Activated CD4-positive, alpha-beta T cell treated with anti-CD3 and anti-CD28 coated beads for 36 hours (primary cell): ENCODE measurements around the gene CCNL2. TPM values are rescaled to one million over a fixed set of nuclear protein-coding genes. Genes with fewer than 3 reads are reported as not detected.
"Not testable (repeated sequence)": the region's sequence is repeated elsewhere in the genome, so short reads cannot be mapped to it uniquely, and the experiment has no call there.

Experiments used
- ATAC-seq: fragments of 200-7000 bp; cut with Tn5 transposase; one replicate; pipeline ENCODE4 v1.10.0; 2021; ENCODE audit warnings: mild to moderate bottlenecking, moderate library complexity
- CTCF ChIA-PET: fragments of 350-600 bp; sonication (Branson Sonifier 250); formaldehyde crosslinking; loops from one replicate; lab custom pipeline; 2021; ENCODE audit warnings: antibody characterized with exemption; lab: Charles Lee
- POLR2A ChIA-PET: fragments of 350-600 bp; sonication (Branson Sonifier 250); formaldehyde crosslinking; loops from one replicate; lab custom pipeline; 2021; ENCODE audit warnings: antibody characterized with exemption, inconsistent platforms; lab: Charles Lee
- DNase-seq: peaks from one replicate; pipeline ENCODE4 v3.0.0-alpha.2; 2020
- H3K27ac Mint-ChIP-seq: one replicate; pipeline ENCODE4 v1.8.0; 2021; ENCODE audit warnings: mixed read lengths
- H3K27me3 Mint-ChIP-seq: one replicate; pipeline ENCODE4 v1.8.0; 2021; ENCODE audit warnings: mixed read lengths
- H3K36me3 Mint-ChIP-seq: one replicate; pipeline ENCODE4 v1.8.0; 2021; ENCODE audit warnings: low read depth, mixed read lengths
- H3K4me1 Mint-ChIP-seq: one replicate; pipeline ENCODE4 v1.8.0; 2021; ENCODE audit warnings: mixed read lengths
- H3K4me3 Mint-ChIP-seq: one replicate; pipeline ENCODE4 v1.8.0; 2021; ENCODE audit warnings: mild to moderate bottlenecking, moderate library complexity, mixed read lengths
- H3K9me3 Mint-ChIP-seq: one replicate; pipeline ENCODE4 v1.8.0; 2021; ENCODE audit warnings: low read depth, mixed read lengths
- intact Hi-C, 2 experiments: fragments of 100-400 bp; cut with DNase I in 1 of 2; cut with micrococcal nuclease in 1 of 2; formaldehyde crosslinking; loops; one replicate each; pipeline versions ENCODE4 v1.14.2 to v1.15.1; 2022 to 2024; cut with DNase I, micrococcal nuclease
- total RNA-seq, 2 experiments: library from RNA; stranded (reverse); gene quantifications; one replicate each; pipeline ENCODE4 v1.2.3, GENCODE V29; 2021

CCNL2 gene
- total RNA-seq, 2 experiments from 2014 or later: 73.6 to 89.7 TPM

DNA sequence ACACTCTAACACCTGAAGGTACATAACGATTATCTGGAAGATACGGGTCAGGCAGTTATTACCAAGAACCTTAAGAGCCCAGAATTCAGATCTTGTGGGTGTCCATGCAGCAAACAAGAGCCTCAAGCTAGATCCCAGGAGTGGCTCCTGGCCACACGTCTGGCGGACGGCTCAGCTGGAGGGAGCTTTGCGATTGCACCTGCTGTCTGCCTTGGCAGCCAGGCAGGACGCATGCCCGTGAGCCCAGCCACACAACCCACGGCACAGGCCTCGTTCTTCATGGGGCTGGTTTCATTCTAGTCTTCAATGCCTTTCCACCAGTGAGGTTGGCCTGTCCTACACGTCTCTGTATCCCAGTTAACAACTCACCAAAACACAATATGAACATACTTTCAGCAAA, 5.7 kb downstream of the CCNL2 start:
- Mint-ChIP-seq H3K4me3 (no peak overlapping the region), H3K9me3 (no peaks in the 10 kb centered on the region), H3K36me3 (peaks cover 73% of the 10 kb centered on the region), H3K27me3 (no peaks in the 10 kb centered on the region), H3K4me1 (peaks cover 18% of the 10 kb centered on the region), H3K27ac (no peak overlapping the region)
- no peak for ATAC-seq
- intact Hi-C loops: no loop called here
- CTCF ChIA-PET: interaction anchor here (1.4 kb wide), 1 partner anchor 18 kb away, joined by 3 read pairs; the partner anchor contains the start of gene AURKAIP1
- DNase-seq: no peak
- POLR2A ChIA-PET: no interaction called here

- Mint-ChIP-seq H3K9me3 (no peaks in the 10 kb centered on the region), H3K4me1 (peaks cover 15% of the 10 kb centered on the region), H3K27ac (no peak overlapping the region), H3K27me3 (no peaks in the 10 kb centered on the region), H3K4me3 (no peak overlapping the region), H3K36me3 (peaks cover 73% of the 10 kb centered on the region)
- POLR2A ChIA-PET: interaction anchor here (0.6 kb wide), 1 partner anchor 175 kb away, joined by 3 read pairs; no protein-coding TSS in a partner anchor
- CTCF ChIA-PET: interaction anchor here (1.4 kb wide), 1 partner anchor 17 kb away, joined by 3 read pairs; the partner anchor contains the start of gene AURKAIP1
- intact Hi-C loops: no loop called here
- ATAC-seq (no peak), DNase-seq (no peak)
Measured at GRCh38 chr1:1393014-1393413, 6.1 kb downstream of the CCNL2 start.

DNA sequence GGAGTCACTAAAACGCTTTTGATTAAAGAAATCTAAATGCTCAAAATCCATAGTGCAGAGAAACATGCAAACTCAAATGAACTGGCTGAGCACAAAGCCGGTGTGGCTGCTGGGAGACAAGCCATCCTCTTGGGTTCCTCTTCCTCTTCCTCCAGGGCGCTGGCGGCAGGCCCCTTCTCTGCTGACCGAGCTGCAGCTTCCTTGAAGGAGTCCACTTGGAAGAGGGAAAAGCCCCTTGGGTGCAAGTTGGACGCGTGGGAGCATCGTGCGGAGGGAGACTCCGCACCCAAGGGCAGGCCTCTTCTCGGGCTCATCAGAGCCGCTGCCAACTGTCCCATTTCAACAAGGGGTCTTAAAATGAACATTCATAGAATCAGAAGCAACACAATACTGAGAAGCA, 7.9 kb downstream of the CCNL2 start:
- ATAC-seq (no peak), DNase-seq (no peak)
- H3K4me3 Mint-ChIP-seq: no peak overlapping the region
- H3K36me3 Mint-ChIP-seq: peaks cover 82% of the 10 kb centered on the region
- intact Hi-C loops: no loop called here
- ChIA-PET POLR2A (no interaction called here), CTCF (interaction anchor here (2.5 kb wide), 1 partner anchor 8 kb away, joined by 15 read pairs; the partner anchor contains the start of gene CCNL2)
- no peak overlapping the region for H3K27ac Mint-ChIP-seq
- H3K9me3 Mint-ChIP-seq: no peaks in the 10 kb centered on the region
- peaks cover 5% of the 10 kb centered on the region for H3K4me1 Mint-ChIP-seq
- no peaks in the 10 kb centered on the region for H3K27me3 Mint-ChIP-seq

DNA sequence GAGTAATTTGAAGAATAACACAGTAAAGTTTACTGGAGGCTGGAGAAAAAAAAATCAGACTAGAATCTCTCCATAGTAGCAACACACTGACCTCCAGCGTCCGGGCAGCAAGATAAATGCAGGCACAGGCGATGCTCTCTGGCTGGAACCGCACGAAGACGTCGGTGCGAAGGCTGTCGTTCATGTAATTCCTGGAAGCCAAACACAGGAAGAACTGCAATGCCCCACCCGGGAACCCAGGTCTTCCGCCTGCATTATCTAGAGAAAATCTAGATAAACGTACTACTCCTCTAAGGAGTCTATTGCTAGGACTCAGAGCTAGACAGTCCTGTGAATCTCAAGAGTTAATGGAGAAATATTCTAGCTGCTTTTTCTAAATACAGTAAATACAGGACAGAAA, 8.5 kb downstream of the CCNL2 start:
- ATAC-seq (no peak), DNase-seq (no peak)
- Mint-ChIP-seq H3K9me3 (no peaks in the 10 kb centered on the region), H3K4me3 (no peak overlapping the region), H3K36me3 (peaks cover 85% of the 10 kb centered on the region), H3K27me3 (no peaks in the 10 kb centered on the region), H3K4me1 (peaks cover 5% of the 10 kb centered on the region), H3K27ac (no peak overlapping the region)
- intact Hi-C loops: no loop called here
- CTCF ChIA-PET: interaction anchor here (2.1 to 2.5 kb wide), 2 partner anchors 9 to 12 kb away, joined by 8 to 15 read pairs; partner anchors contain the start of gene CCNL2
- POLR2A ChIA-PET: no interaction called here

DNA sequence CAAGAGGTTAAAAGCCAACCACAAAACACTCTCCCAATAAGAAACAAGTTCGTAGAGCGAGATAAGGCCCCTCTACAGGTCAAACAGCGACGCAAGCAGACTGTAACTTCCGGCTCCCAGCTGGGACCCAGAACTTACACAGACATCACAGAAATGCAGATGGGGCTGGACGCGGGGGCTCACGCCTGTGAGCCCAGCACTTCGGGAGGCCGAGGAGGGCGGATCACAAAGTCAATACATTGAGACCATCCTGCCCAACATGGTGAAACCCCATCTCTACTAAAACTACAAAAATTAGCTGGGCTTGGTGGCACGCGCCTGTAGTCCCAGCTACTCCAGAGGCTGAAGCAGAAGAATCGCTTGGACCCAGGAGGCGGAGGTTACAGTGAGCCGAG, 11.1 kb downstream of the CCNL2 start:
- DNase-seq (no peak), ATAC-seq (no peak)
- Mint-ChIP-seq H3K4me3 (no peak overlapping the region), H3K36me3 (peaks cover 61% of the 10 kb centered on the region), H3K27me3 (no peaks in the 10 kb centered on the region), H3K9me3 (no peaks in the 10 kb centered on the region), H3K4me1 (no peaks in the 10 kb centered on the region), H3K27ac (no peak overlapping the region)
- intact Hi-C loops: no loop called here
- ChIA-PET CTCF (no interaction called here), POLR2A (no interaction called here)

- H3K27me3 Mint-ChIP-seq: no peaks in the 10 kb centered on the region
- peaks cover 54% of the 10 kb centered on the region for H3K36me3 Mint-ChIP-seq
- POLR2A ChIA-PET: interaction anchor here (1.2 kb wide), 1 partner anchor 12 kb away, joined by 3 read pairs; the partner anchor contains the start of gene CCNL2
- CTCF ChIA-PET: no interaction called here
- no peak overlapping the region for H3K27ac Mint-ChIP-seq
- intact Hi-C loops: no loop called here
- DNase-seq (no peak), ATAC-seq (no peak)
- no peaks in the 10 kb centered on the region for H3K9me3 Mint-ChIP-seq
- H3K4me1 Mint-ChIP-seq: no peaks in the 10 kb centered on the region
- no peak overlapping the region for H3K4me3 Mint-ChIP-seq
Measured at GRCh38 chr1:1387098-1388077, 11.7 kb downstream of the CCNL2 start.

DNA sequence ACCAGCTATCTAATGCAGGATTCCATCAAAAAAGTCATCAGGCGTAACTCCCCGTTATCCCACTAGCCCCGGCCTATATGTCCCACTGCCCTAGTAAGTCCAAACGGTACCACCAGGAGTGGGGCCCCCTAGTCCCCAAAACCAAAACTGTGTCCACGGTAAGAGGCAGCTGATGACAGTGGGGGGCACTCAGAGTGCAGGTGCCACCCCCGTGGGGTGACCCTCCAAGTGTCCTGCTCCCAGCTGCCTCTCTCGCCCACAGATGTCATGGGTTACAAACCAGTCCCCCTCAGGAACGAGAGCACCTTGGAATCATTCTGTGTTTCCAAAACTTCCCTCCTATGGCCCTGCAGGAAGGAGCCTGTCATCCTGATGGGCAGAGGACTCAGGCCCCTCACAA, 13.2 kb downstream of the CCNL2 start:
- H3K9me3 Mint-ChIP-seq: no peaks in the 10 kb centered on the region
- H3K27me3 Mint-ChIP-seq: no peaks in the 10 kb centered on the region
- H3K27ac Mint-ChIP-seq: no peak overlapping the region
- ATAC-seq (no peak), DNase-seq (no peak)
- no peaks in the 10 kb centered on the region for H3K4me1 Mint-ChIP-seq
- ChIA-PET CTCF (interaction anchor here (0.9 kb wide), 1 partner anchor 14 kb away, joined by 3 read pairs; no protein-coding TSS in a partner anchor), POLR2A (no interaction called here)
- H3K36me3 Mint-ChIP-seq: peaks cover 42% of the 10 kb centered on the region
- intact Hi-C loops: no loop called here
- H3K4me3 Mint-ChIP-seq: no peak overlapping the region

DNA sequence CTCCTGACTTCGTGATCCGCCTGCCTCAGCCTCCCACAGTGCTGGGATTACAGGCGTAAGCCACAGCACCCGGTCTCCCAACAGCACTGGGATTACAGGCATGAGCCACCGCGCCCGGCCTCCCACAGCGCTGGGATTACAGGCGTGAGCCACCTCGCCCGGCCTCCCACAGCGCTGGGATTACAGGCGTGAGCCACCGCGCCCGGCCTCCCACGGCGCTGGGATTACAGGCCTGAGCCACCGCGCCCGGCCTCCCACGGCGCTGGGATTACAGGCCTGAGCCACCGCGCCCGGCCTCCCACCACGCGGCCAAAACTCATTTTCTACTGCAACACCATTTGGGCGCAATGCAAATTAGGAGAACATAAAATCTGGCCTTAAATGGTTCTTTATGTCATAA, 13.8 kb downstream of the CCNL2 start:
- POLR2A ChIA-PET, ATAC-seq, H3K9me3 Mint-ChIP-seq, DNase-seq, H3K4me3 Mint-ChIP-seq, H3K4me1 Mint-ChIP-seq, intact Hi-C loops, H3K27ac Mint-ChIP-seq, H3K27me3 Mint-ChIP-seq: not testable (repeated sequence)
- CTCF ChIA-PET: interaction anchor here (0.8 kb wide), 1 partner anchor 14 kb away, joined by 5 read pairs; the partner anchor contains the start of gene CCNL2
- H3K36me3 Mint-ChIP-seq: peaks cover 36% of the 10 kb centered on the region

GRCh38 chr1:1381294-1381693, 17.8 kb downstream of the CCNL2 start:
- intact Hi-C loops: no loop called here
- POLR2A ChIA-PET: no interaction called here
- H3K27ac Mint-ChIP-seq: no peak overlapping the region
- H3K27me3 Mint-ChIP-seq: no peaks in the 10 kb centered on the region
- CTCF ChIA-PET: no interaction called here
- no peak for ATAC-seq
- H3K4me1 Mint-ChIP-seq: no peaks in the 10 kb centered on the region
- H3K9me3 Mint-ChIP-seq: no peaks in the 10 kb centered on the region
- H3K36me3 Mint-ChIP-seq: peaks cover 7% of the 10 kb centered on the region
- no peak overlapping the region for H3K4me3 Mint-ChIP-seq
- no peak for DNase-seq

- ATAC-seq (no peak), DNase-seq (no peak)
- Mint-ChIP-seq H3K4me1 (no peaks in the 10 kb centered on the region), H3K4me3 (no peak overlapping the region), H3K36me3 (peaks cover 2% of the 10 kb centered on the region), H3K27ac (no peak overlapping the region), H3K27me3 (no peaks in the 10 kb centered on the region), H3K9me3 (no peaks in the 10 kb centered on the region)
- POLR2A ChIA-PET: no interaction called here
- intact Hi-C loops: no loop called here
- CTCF ChIA-PET: no interaction called here
Measured at GRCh38 chr1:1380860-1381259, 18.3 kb downstream of the CCNL2 start.

GRCh38 chr1:1377540-1378205, 21.5 kb downstream of the CCNL2 start:
- H3K27ac Mint-ChIP-seq: no peak overlapping the region
- CTCF ChIA-PET: interaction anchor here (0.7 kb wide), 1 partner anchor 244 kb away, joined by 3 read pairs; no protein-coding TSS in a partner anchor
- DNase-seq: no peak

More at GRCh38 chr1:1377540-1378205, 21.5 kb downstream of the CCNL2 start:
- H3K9me3 Mint-ChIP-seq: no peaks in the 10 kb centered on the region
- H3K27me3 Mint-ChIP-seq: no peaks in the 10 kb centered on the region
- H3K4me1 Mint-ChIP-seq: peaks cover 11% of the 10 kb centered on the region
- peaks cover 9% of the 10 kb centered on the region for H3K36me3 Mint-ChIP-seq
- no peak for ATAC-seq
- intact Hi-C loops: no loop called here
- no peak overlapping the region for H3K4me3 Mint-ChIP-seq
- POLR2A ChIA-PET: interaction anchor here (0.7 to 1.0 kb wide), 3 partner anchors 21 to 510 kb away, joined by 3 to 7 read pairs (median 3); partner anchors contain the start of gene CCNL2
